ENCODE data around the gene CSF3.

CSF3 gene

DNA sequence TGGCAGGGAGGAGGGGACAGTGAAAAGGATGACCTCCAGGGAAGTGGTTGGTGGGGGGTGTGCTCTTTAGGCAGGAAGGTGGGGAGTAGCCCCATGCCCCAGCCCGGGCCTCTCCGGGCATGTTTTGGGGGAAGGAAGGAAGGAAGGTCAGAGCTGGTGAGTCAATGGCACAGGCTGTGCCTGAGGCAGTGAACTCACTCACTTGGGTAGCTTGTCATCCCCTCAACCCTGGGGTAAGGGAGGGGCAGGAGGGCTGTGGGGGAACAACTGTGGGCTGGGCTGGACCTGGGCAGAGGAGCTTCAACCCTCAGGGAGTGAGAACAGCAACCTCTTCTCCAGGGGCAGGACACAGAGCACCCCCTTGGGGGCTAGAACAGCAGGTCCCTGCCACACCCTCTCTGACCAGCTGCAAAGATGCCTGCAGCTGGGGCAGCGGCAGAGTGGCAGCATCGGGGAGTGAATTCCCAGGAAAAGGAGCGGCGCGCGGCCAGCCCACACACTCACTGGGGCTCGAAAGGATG, 6.3 kb downstream of the CSF3 start:
- TF ChIP-seq ZNF274 (IDR thresholded peaks at IDR 0.05; ENCODE audit: low read depth, low read length) (no peak), YY1 (IDR thresholded peaks at IDR 0.05; ENCODE audit: insufficient read depth, insufficient read length) (no peak), SUZ12 (IDR thresholded peaks at IDR 0.05; ENCODE audit: extremely low read depth, insufficient read depth, insufficient read length) (no peak)
- Histone ChIP-seq H3K36me3 (ENCODE audit: insufficient read depth, insufficient read length, low read length) (peaks cover 78% of the 10 kb centered on the region), H3K4me3 (ENCODE audit: insufficient read length, low read depth) (no peak overlapping the region), H3K27me3 (ENCODE audit: insufficient read depth, insufficient read length) (no peaks in the 10 kb centered on the region), H3K9ac (ENCODE audit: insufficient read length, low read depth) (no peak overlapping the region), H3K4me1 (ENCODE audit: insufficient read depth, insufficient read length) (peaks cover 45% of the 10 kb centered on the region), H3K9me3 (ENCODE audit: insufficient read depth, low read length) (no peaks in the 10 kb centered on the region)
- no peak for DNase-seq (ENCODE audit: low read depth, low spot score)

DNA sequence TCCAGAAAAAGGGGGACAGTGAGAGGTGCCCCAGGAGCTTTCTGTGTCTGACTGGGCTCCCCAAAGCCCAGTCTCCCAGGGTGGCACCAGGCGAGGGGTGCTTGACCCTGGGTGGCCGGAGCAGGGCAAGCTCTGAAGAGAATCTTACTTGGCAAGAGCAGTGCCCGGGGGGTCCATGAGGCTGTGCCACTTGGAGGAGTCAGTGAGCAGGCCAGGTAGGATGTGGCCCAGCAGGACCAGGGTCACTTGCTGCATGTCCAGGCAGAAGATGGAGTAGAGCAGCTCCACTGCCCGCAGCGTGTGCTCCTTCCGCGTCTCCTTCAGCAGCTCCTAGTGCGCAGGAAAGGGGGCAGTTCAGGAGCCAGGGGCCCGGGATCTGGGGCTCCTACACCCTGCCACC, 7.3 kb downstream of the CSF3 start:
- Histone ChIP-seq H3K9ac (ENCODE audit: insufficient read length, low read depth) (no peak overlapping the region), H3K36me3 (ENCODE audit: insufficient read depth, insufficient read length, low read length) (peaks cover 84% of the 10 kb centered on the region), H3K27me3 (ENCODE audit: insufficient read depth, insufficient read length) (no peaks in the 10 kb centered on the region), H3K4me1 (ENCODE audit: insufficient read depth, insufficient read length) (peaks cover 47% of the 10 kb centered on the region), H3K4me3 (ENCODE audit: insufficient read length, low read depth) (no peak overlapping the region), H3K9me3 (ENCODE audit: insufficient read depth, low read length) (no peaks in the 10 kb centered on the region)
- DNase-seq (ENCODE audit: low read depth, low spot score), result no peak
- TF ChIP-seq YY1 (IDR thresholded peaks at IDR 0.05; ENCODE audit: insufficient read depth, insufficient read length) (no peak), SUZ12 (IDR thresholded peaks at IDR 0.05; ENCODE audit: extremely low read depth, insufficient read depth, insufficient read length) (no peak), ZNF274 (IDR thresholded peaks at IDR 0.05; ENCODE audit: low read depth, low read length) (no peak)

- Histone ChIP-seq H3K27me3 (ENCODE audit: insufficient read depth, insufficient read length) (no peaks in the 10 kb centered on the region), H3K36me3 (ENCODE audit: insufficient read depth, insufficient read length, low read length) (peaks cover 83% of the 10 kb centered on the region), H3K9me3 (ENCODE audit: insufficient read depth, low read length) (no peaks in the 10 kb centered on the region), H3K4me1 (ENCODE audit: insufficient read depth, insufficient read length) (peaks cover 44% of the 10 kb centered on the region), H3K9ac (ENCODE audit: insufficient read length, low read depth) (peak overlapping the region; percentile 13), H3K4me3 (ENCODE audit: insufficient read length, low read depth) (no peak overlapping the region)
- no peak for DNase-seq (ENCODE audit: low read depth, low spot score)
- no peak for TF ChIP-seq SUZ12 (IDR thresholded peaks at IDR 0.05; ENCODE audit: extremely low read depth, insufficient read depth, insufficient read length)
- TF ChIP-seq ZNF274 (IDR thresholded peaks at IDR 0.05; ENCODE audit: low read depth, low read length), result no peak
- TF ChIP-seq YY1 (IDR thresholded peaks at IDR 0.05; ENCODE audit: insufficient read depth, insufficient read length), result no peak
These were observed 7.8 kb downstream of the CSF3 start for GRCh38 chr17:40022961-40023541.

DNA sequence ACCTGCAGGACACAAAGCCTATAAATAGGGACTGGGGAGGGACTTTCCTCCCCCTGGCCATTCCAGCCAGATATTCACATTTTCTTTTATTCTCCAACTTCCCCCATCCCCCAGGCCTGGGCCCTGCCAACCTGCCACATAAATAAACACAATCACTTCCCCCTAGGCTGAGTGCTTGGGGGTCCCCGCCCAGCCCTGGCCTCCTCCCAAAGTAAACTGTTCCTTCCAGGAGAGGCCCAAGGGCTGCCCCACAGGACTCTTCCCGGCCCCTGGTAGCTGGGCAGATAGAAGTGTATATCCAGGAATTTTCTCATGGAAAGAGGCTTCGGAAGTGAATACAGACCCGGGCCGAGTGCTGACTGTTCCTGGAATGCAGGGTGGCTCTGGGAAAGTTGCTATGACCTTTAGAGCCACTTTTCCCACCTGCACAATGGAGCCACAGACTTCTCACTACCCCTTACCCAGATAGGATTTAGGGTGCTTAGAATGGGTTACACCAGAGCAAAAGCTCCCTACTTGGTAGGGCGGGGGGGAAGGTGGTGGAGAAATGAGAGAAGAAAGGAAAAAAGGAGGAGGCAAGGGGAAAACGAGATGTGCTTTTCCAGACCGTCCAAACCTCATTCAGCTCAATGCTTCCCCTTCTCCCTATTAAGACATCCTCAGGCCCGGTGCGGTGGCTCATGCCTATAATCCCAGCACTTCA, 8.5 kb downstream of the CSF3 start:
- H3K9me3 ChIP-seq (ENCODE audit: insufficient read depth, low read length), result no peaks in the 10 kb centered on the region
- H3K4me3 ChIP-seq (ENCODE audit: insufficient read length, low read depth), result no peak overlapping the region
- H3K36me3 ChIP-seq (ENCODE audit: insufficient read depth, insufficient read length, low read length), result peaks cover 83% of the 10 kb centered on the region
- H3K9ac ChIP-seq (ENCODE audit: insufficient read length, low read depth), result peak overlapping the region; percentile 13
- no peak for TF ChIP-seq YY1 (IDR thresholded peaks at IDR 0.05; ENCODE audit: insufficient read depth, insufficient read length)
- TF ChIP-seq ZNF274 (IDR thresholded peaks at IDR 0.05; ENCODE audit: low read depth, low read length), result no peak
- TF ChIP-seq SUZ12 (IDR thresholded peaks at IDR 0.05; ENCODE audit: extremely low read depth, insufficient read depth, insufficient read length), result no peak
- H3K4me1 ChIP-seq (ENCODE audit: insufficient read depth, insufficient read length), result peaks cover 41% of the 10 kb centered on the region
- no peaks in the 10 kb centered on the region for H3K27me3 ChIP-seq (ENCODE audit: insufficient read depth, insufficient read length)
- no peak for DNase-seq (ENCODE audit: low read depth, low spot score)

DNA sequence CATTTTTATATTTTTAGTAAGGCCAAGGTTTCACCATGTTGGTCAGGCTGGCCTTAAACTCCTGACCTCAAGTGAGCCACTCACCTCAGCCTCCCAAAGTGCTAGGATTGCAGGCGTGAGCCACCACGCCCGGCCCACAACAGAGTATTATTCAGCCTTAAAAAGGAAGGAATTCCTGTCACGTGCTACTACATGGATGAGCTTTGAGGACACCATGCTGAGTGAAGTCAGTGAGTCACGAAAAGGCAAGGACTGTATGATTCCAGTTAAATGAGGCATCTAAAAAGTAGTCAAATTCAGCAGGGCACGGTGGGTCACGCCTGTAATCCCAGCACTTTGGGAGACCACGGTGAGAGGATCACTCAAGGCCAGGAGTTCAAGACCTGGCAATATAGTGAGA, 9.7 kb downstream of the CSF3 start:
- Histone ChIP-seq H3K27me3 (ENCODE audit: insufficient read depth, insufficient read length) (no peaks in the 10 kb centered on the region), H3K4me3 (ENCODE audit: insufficient read length, low read depth) (no peak overlapping the region), H3K4me1 (ENCODE audit: insufficient read depth, insufficient read length) (peaks cover 30% of the 10 kb centered on the region), H3K9ac (ENCODE audit: insufficient read length, low read depth) (no peak overlapping the region), H3K9me3 (ENCODE audit: insufficient read depth, low read length) (no peaks in the 10 kb centered on the region), H3K36me3 (ENCODE audit: insufficient read depth, insufficient read length, low read length) (peaks cover 84% of the 10 kb centered on the region)
- no peak for DNase-seq (ENCODE audit: low read depth, low spot score)
- TF ChIP-seq ZNF274 (IDR thresholded peaks at IDR 0.05; ENCODE audit: low read depth, low read length), result no peak
- TF ChIP-seq SUZ12 (IDR thresholded peaks at IDR 0.05; ENCODE audit: extremely low read depth, insufficient read depth, insufficient read length), result no peak
- TF ChIP-seq YY1 (IDR thresholded peaks at IDR 0.05; ENCODE audit: insufficient read depth, insufficient read length), result no peak

DNA sequence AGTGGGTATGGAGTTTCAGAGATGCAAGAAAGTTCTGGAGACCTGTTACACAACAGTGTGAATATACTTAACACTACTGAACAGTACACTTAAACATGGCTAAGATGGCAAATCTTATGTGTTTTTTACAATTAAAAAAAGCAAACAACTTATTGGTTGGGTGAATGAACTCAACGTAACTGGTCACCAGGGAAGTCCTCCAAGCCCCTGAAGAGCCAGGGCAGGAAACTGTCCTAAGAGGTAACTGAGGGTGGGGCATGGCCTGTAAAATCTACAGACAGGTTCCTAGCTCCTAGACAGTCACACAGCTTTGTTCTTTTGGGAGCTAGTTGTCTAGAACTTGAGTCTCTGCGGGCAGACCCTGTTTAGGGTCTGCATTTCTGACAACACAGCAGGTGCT, 10.3 kb downstream of the CSF3 start:
- H3K4me3 ChIP-seq (ENCODE audit: insufficient read length, low read depth), result no peak overlapping the region
- H3K36me3 ChIP-seq (ENCODE audit: insufficient read depth, insufficient read length, low read length), result peaks cover 80% of the 10 kb centered on the region
- H3K9me3 ChIP-seq (ENCODE audit: insufficient read depth, low read length), result no peaks in the 10 kb centered on the region
- DNase-seq (ENCODE audit: low read depth, low spot score), result no peak
- TF ChIP-seq ZNF274 (IDR thresholded peaks at IDR 0.05; ENCODE audit: low read depth, low read length) (no peak), SUZ12 (IDR thresholded peaks at IDR 0.05; ENCODE audit: extremely low read depth, insufficient read depth, insufficient read length) (no peak)
- no peak overlapping the region for H3K9ac ChIP-seq (ENCODE audit: insufficient read length, low read depth)
- H3K4me1 ChIP-seq (ENCODE audit: insufficient read depth, insufficient read length), result peaks cover 25% of the 10 kb centered on the region
- H3K27me3 ChIP-seq (ENCODE audit: insufficient read depth, insufficient read length), result no peaks in the 10 kb centered on the region

DNA sequence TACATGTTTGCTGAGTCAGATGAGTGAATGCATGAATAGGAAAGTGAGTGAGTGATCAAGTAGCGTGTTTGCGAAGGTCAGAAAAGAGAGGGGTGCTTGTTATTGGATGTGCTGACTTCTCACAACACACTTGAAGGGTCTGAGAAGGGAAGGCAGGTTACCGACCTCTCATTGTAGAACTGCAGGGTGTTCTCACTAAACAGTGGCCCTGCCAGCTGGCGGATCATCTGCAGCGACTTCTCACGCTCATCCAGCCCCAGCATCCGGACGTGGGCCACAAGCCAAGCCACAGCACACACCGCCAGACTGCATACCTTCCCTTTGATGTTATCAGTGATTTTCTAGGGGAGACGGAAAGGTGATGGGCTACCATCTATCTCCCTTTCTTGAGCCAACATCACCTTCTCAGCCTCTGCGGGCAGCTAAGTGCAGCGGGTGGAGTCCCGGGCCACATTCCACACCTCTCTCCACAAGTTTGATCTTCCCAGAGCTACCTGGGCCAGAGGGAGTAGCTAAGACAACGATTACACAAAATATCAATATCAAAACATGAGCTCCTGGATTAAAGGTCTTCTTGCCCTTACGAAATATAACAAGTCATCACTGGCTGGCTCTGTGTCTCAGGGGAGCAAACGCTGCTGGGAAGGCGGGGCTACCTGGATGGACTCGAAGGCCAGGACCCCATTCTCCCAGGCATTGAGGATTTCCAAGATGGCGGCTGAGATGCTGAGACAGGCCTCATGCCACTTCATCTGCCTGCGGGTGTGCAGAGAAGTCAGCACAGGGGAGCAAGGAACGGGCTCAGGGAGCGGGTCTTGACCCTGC, 11.0 kb downstream of the CSF3 start:
- Histone ChIP-seq H3K36me3 (ENCODE audit: insufficient read depth, insufficient read length, low read length) (peaks cover 82% of the 10 kb centered on the region), H3K4me1 (ENCODE audit: insufficient read depth, insufficient read length) (peaks cover 25% of the 10 kb centered on the region), H3K9ac (ENCODE audit: insufficient read length, low read depth) (no peak overlapping the region), H3K27me3 (ENCODE audit: insufficient read depth, insufficient read length) (no peaks in the 10 kb centered on the region), H3K4me3 (ENCODE audit: insufficient read length, low read depth) (no peak overlapping the region), H3K9me3 (ENCODE audit: insufficient read depth, low read length) (no peaks in the 10 kb centered on the region)
- TF ChIP-seq SUZ12 (IDR thresholded peaks at IDR 0.05; ENCODE audit: extremely low read depth, insufficient read depth, insufficient read length) (no peak), YY1 (IDR thresholded peaks at IDR 0.05; ENCODE audit: insufficient read depth, insufficient read length) (no peak), ZNF274 (IDR thresholded peaks at IDR 0.05; ENCODE audit: low read depth, low read length) (no peak)
- no peak for DNase-seq (ENCODE audit: low read depth, low spot score)

Measured in NT2/D1 (cell line).